Measurements from ENCODE around the gene LGI2. TPM values are rescaled to one million over a fixed set of nuclear protein-coding genes. Genes with fewer than 3 reads are reported as not detected.

LGI2 gene
- total RNA-seq, 1 donor from 2014 or later, result not detected

DNA sequence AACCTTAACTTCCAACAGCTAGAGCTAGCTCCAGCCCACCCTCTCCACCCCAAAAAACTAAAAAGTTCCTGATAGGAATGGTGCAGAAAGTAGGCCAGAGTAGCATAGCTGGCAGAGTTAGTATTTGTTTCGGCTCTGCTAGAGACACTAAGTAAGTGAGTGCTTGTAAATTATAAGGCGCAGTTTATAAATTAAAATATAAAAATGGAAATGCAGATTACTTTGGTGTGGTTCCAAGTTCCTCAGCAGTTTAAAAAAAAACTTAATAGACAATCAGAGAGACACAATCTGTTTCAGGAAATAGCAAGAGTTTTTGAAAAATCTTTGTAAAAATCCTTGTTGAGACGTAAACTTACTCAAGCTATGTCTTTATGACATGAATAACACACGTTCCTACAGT lies 2.8 kb upstream of the LGI2 start:
- TF ChIP-seq, protein P1, sequence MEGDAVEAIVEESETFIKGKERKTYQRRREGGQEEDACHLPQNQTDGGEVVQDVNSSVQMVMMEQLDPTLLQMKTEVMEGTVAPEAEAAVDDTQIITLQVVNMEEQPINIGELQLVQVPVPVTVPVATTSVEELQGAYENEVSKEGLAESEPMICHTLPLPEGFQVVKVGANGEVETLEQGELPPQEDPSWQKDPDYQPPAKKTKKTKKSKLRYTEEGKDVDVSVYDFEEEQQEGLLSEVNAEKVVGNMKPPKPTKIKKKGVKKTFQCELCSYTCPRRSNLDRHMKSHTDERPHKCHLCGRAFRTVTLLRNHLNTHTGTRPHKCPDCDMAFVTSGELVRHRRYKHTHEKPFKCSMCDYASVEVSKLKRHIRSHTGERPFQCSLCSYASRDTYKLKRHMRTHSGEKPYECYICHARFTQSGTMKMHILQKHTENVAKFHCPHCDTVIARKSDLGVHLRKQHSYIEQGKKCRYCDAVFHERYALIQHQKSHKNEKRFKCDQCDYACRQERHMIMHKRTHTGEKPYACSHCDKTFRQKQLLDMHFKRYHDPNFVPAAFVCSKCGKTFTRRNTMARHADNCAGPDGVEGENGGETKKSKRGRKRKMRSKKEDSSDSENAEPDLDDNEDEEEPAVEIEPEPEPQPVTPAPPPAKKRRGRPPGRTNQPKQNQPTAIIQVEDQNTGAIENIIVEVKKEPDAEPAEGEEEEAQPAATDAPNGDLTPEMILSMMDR (IDR thresholded peaks at IDR 0.05; ENCODE audit: insufficient read depth, low read length, severe bottlenecking), result no peak
- no peaks in the 10 kb centered on the region for H3K36me3 ChIP-seq (ENCODE audit: control insufficient read depth, insufficient read depth, low read length)
- DNase-seq (ENCODE audit: low read depth), result no peak
- FAIRE-seq, result no peak
- no peak overlapping the region for H3K4me3 ChIP-seq (ENCODE audit: low read depth, low read length)
- peaks cover 35% of the 10 kb centered on the region for H3K27me3 ChIP-seq (ENCODE audit: control insufficient read depth, insufficient read depth, low read length)

- peak; percentile 20 for DNase-seq (ENCODE audit: low read depth)
- H3K4me3 ChIP-seq (ENCODE audit: low read depth, low read length), result no peak overlapping the region
- TF ChIP-seq, protein P1 (IDR thresholded peaks at IDR 0.05; ENCODE audit: insufficient read depth, low read length, severe bottlenecking), result no peak
- FAIRE-seq, result no peak
- H3K27me3 ChIP-seq (ENCODE audit: control insufficient read depth, insufficient read depth, low read length), result peaks cover 42% of the 10 kb centered on the region
- no peaks in the 10 kb centered on the region for H3K36me3 ChIP-seq (ENCODE audit: control insufficient read depth, insufficient read depth, low read length)
These were observed 1.4 kb upstream of the LGI2 start for GRCh38 chr4:25032126-25032525.

- H3K27me3 ChIP-seq (ENCODE audit: control insufficient read depth, insufficient read depth, low read length), result peaks cover 47% of the 10 kb centered on the region
- FAIRE-seq, result no peak
These were observed 403 bp upstream of the LGI2 start for GRCh38 chr4:25031077-25031621.

GRCh38 chr4:25029479-25030276 lies 1.1 kb downstream of the LGI2 start:
- H3K4me3 ChIP-seq (ENCODE audit: low read depth, low read length), result no peak overlapping the region
- peaks cover 45% of the 10 kb centered on the region for H3K27me3 ChIP-seq (ENCODE audit: control insufficient read depth, insufficient read depth, low read length)

More at GRCh38 chr4:25031077-25031621, 403 bp upstream of the LGI2 start:
- Histone ChIP-seq H3K36me3 (ENCODE audit: control insufficient read depth, insufficient read depth, low read length) (no peaks in the 10 kb centered on the region), H3K4me3 (ENCODE audit: low read depth, low read length) (no peak overlapping the region)
- DNase-seq (ENCODE audit: low read depth), result no peak
- TF ChIP-seq, protein P1 (IDR thresholded peaks at IDR 0.05; ENCODE audit: insufficient read depth, low read length, severe bottlenecking), result no peak

GRCh38 chr4:25028851-25029250 lies 1.9 kb downstream of the LGI2 start:
- no peak overlapping the region for H3K4me3 ChIP-seq (ENCODE audit: low read depth, low read length)
- DNase-seq (ENCODE audit: low read depth) (no peak), FAIRE-seq (no peak)
- H3K36me3 ChIP-seq (ENCODE audit: control insufficient read depth, insufficient read depth, low read length), result no peaks in the 10 kb centered on the region
- TF ChIP-seq, protein P1 (IDR thresholded peaks at IDR 0.05; ENCODE audit: insufficient read depth, low read length, severe bottlenecking), result no peak
- peaks cover 43% of the 10 kb centered on the region for H3K27me3 ChIP-seq (ENCODE audit: control insufficient read depth, insufficient read depth, low read length)

More at GRCh38 chr4:25029479-25030276, 1.1 kb downstream of the LGI2 start:
- DNase-seq (ENCODE audit: low read depth), result no peak
- TF ChIP-seq, protein P1 (IDR thresholded peaks at IDR 0.05; ENCODE audit: insufficient read depth, low read length, severe bottlenecking), result no peak
- peak; percentile 66 for FAIRE-seq
- no peaks in the 10 kb centered on the region for H3K36me3 ChIP-seq (ENCODE audit: control insufficient read depth, insufficient read depth, low read length)

All from bronchial epithelial cell (primary cell).